ENCODE data around the gene HNRNPA2B1. TPM values are rescaled to one million over a fixed set of nuclear protein-coding genes. Genes with fewer than 3 reads are reported as not detected.
A peak's percentile ranks its signal among the peaks of the same experiment; 100 is the strongest.

HNRNPA2B1 gene
- 412 and 512 TPM in 2 replicates for total RNA-seq (2014; rRNA removed; shearing (Covaris generic))

GRCh38 chr7:26200444-26201246 lies at the start of gene HNRNPA2B1:
Gene HNRNPA2B1, minus strand, starts transcription at chr7:26200746. Its CDS starts 169 bp downstream, at chr7:26200577.
- peak; percentile 100 for DNase-seq (ENCODE audit: low read depth)

DNA sequence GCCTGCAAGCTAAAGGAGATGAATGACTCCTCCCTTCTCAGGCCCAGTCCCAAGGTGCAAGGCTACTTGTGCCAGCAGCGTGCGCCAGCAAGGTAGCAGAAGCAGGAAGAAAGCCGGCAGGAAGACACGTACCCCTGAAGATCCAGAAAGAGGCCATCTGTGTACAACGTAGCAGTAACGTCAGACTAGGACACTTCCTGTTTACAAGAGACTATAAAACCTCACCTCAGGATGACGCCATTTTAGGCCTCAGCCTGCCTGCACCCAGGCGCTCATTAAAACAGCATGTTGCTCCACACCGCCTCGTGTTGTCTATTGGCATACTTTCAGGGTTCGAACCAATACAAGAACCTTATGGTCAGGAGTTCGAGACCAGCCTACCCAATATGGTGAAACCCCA lies 49.7 kb upstream of the HNRNPA2B1 start:
- DNase-seq (ENCODE audit: low read depth) = no peak

GRCh38 chr7:26245150-26245549 lies 44.6 kb upstream of the HNRNPA2B1 start:
- no peak for DNase-seq (ENCODE audit: low read depth)

- no peak for DNase-seq (ENCODE audit: low read depth)
Measured at GRCh38 chr7:26238032-26238431, 37.5 kb upstream of the HNRNPA2B1 start.

DNA sequence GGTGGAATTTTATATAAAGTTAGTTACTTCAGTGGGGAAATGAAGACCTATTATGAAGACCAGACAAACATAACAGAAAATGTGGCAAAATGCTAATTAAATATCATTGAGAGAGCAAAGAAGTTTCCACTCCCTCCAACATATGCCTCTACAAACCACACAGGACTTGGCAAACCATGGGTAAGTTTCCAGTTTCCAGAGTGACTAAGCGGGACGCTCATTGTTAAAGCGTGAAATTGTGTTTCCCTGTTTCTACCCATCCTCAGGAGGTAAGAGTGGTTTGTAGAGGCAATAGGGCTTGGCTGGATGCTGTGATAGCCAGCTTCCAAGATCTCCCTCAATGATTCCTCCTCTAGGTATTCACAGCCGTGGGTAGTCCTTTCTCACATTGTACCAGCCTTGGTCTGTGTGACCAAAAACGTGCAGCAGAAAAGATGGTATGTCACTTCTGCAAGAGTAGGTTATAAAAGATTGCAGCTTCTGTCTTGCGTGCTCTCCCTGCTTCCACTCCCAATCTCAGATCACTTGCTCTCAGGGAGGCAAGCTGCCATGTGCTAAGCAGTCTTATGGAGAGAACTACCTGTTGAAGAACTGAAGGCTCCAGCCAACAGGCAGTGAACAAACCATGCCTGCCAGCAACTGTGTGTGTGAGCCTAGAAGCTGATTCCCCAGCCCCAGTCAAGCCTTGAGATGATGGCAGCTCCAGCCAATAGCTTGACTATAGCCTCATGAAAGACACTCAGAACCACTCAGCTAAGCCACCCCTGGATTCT lies 36.7 kb upstream of the HNRNPA2B1 start:
- peak; percentile 71 for DNase-seq (ENCODE audit: low read depth)

DNA sequence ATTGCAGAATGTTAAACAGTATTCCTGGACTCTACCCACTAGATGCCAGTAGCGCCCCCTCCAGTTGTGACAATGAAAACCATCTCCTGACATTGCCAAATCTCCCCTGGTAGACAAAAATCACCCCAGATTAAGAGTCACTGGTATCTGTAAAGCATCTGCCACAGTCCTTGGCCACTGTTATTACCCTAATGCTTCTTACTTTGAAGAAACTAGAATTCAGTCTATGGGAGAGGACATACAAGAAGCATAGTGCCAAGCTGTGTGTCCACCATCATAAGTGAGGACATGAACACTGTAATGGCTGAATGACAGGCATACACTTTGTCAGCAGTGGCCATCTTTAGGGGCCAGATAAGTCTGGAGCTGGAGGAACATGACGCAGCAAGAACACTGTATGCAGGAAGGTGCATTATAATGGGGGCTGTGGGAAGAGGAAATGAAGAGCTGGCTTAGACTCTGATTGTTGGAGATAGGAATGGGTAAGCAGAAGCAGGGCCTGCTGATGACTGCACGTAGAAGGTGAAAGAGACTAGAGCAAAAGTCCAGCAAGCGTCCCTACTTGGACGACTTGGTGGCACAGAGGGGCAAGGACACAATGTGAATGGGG lies 33.5 kb upstream of the HNRNPA2B1 start:
- no peak for DNase-seq (ENCODE audit: low read depth)

- no peak for DNase-seq (ENCODE audit: low read depth)
Measured at GRCh38 chr7:26227987-26228386, 27.4 kb upstream of the HNRNPA2B1 start.

DNA sequence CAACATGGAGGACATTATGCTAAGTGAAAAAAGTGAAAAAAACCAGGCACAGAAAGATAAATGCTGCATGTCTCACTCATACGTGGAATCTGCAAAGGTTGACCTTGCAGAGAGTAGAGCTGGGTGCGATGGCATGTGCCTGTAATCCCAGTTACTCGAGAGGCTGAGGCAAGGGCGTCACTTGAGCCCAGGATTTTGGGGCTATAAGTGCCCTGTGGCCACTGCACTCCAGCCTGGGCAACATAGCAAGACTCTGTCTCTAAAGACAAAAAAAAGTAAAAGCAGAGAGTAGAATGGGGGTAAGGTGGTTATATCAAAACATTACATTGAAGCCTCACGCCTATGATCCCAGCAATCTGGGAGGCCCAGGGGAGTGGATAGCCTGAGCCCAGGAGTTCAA lies 23.8 kb upstream of the HNRNPA2B1 start:
- no peak for DNase-seq (ENCODE audit: low read depth)

DNA sequence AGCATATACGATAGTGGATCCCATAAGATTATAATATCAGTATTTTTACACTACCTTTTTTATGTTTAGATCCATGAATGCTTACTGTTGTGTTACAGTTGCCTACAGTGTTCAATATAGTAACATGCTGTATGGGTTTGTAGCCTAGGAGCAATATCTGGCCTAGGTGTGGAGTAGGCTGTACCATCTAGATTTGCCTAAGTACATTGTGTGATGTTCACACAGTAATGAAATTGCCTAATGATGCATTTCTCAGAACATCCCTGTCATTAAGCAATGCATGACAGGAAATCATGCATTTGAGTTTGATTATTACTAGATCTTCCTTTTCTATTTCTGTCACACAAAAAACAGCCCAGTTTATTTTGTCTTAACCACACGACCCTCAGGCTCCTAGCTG lies 15.5 kb upstream of the HNRNPA2B1 start:
- DNase-seq (ENCODE audit: low read depth) = no peak

GRCh38 chr7:26213807-26214515 lies 13.4 kb upstream of the HNRNPA2B1 start:
- DNase-seq (ENCODE audit: low read depth) = no peak

GRCh38 chr7:26212921-26213718 lies 12.6 kb upstream of the HNRNPA2B1 start:
- no peak for DNase-seq (ENCODE audit: low read depth)

DNA sequence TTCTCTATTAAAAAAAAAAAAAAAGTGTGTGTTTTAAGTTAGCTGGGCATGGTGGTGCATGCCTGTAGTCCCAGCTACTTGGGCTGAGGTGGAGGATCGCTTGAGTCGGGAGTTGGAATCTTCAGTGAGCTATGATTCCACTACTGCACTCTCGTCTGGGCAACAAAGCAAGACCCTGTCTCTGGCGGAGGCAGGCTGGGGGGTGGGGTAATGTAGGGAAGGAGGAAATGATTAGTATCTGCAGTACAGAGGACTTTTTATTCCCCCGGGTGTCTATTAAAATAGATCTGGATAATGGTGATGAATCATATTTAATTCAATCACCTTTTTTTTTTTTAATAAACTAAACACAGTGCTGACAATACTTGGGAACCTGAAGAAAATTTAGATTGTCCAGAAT lies 7.5 kb upstream of the HNRNPA2B1 start:
- no peak for DNase-seq (ENCODE audit: low read depth)

DNA sequence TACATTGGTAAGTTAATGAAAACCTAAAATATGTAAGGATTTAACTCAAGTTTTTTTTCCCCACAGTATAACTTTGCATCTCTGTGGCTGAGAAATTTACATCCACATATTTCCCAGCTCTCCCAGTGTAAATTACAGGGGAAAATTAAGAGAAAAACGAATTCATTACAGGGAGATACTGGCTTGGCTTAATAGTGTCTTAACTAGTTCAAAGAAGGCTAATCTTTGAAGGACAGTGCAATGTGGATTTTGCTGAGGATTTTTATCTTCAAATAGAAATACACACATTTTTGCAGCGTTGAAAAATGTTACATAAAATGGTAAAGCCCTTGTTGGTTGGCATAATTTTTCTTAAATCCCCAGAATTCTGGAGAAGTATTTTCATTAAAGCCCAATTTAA lies 2.5 kb upstream of the HNRNPA2B1 start:
- DNase-seq (ENCODE audit: low read depth) = no peak

DNA sequence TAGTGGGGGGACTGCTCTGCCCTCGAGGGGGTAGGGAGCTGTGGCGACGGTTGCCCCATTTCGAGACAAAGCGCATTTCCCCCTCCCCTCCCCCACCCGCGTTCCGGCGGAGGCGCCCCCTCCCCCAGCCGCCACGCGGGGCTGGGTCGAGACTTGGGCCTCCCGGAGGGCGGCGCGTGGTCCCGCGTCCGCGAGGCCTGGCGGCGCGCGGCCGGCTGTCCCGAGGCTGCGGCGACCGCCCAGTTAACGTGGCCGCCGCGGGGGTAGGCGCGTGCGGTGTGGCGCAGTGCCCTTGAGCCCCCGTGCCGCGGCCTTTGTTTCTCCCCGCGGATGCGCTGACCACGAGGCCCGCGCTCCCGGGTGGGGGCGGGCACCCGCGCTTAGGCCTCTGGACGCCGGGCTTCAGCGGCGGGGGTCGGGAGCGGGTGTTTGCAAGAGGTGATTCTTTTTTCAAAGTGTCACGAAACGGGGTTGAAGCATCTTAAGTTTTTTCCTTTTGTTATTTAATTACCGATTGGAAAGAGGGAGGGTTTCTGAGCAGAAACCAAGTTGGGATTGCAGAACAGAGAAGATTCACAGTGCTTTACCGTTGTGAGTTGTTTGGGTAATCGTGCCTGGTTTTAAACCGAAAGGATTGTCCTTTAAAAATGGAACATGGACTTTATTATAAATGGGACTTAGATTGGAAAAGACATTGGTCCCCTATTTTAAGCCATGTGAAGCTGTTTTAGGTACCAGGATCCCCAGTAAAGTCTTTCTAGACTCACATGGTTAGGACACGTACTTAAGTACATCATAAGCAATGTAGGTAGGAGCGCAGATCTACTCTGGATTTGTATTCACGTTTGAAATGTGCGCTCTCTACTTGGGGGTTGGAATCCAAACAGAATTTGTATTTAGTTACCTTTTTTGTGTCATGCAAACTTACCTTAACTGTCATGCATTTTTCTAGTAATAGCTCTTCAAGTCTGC lies 1.8 kb upstream of the HNRNPA2B1 start:
- DNase-seq (ENCODE audit: low read depth) = peak; percentile 69

DNA sequence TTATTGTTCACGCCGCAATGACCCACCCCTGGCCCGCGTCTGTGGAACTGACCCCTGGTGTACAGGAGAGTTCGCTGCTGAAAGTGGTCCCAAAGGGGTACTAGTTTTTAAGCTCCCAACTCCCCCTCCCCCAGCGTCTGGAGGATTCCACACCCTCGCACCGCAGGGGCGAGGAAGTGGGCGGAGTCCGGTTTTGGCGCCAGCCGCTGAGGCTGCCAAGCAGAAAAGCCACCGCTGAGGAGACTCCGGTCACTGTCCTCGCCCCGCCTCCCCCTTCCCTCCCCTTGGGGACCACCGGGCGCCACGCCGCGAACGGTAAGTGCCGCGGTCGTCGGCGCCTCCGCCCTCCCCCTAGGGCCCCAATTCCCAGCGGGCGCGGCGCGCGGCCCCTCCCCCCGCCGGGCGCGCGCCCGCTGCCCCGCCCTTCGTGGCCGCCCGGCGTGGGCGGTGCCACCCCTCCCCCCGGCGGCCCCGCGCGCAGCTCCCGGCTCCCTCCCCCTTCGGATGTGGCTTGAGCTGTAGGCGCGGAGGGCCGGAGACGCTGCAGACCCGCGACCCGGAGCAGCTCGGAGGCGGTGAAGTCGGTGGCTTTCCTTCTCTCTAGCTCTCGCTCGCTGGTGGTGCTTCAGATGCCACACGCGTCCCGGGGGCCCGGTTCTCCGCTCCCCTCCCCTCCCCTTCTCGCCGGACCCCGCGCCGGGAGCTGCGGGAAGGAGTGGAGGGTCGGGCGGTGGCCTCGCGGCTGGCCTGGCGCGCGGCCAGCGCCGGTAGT lies 887 bp upstream of the HNRNPA2B1 start, which contains the start of gene CBX3:
CBX3 (plus strand) TSS at position 499 of the 772 bp plus-strand sequence. CDS start 1,254 bp downstream, outside the sequence.
- DNase-seq (ENCODE audit: low read depth) = peak; percentile 99

DNA sequence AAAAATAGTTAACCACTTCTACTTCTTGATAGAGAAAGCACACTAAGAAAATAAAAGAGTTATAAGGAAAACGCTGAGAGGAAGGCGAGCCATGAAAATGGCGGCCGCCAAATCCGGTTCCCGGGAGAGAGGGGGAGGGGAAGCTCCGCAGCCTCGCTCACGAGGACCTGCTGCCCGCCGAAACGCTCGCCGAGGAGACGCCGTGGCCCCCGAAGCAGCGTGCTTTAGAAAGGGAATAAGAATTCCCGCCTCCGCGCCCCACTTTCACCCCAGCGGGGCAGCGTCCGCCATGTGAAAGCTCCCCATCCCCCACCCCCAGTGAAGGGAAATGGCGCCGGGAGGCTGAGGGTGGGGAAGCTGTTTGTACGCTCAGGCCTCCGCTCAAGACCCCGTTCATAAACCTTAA lies 505 bp downstream of the HNRNPA2B1 start:
- DNase-seq (ENCODE audit: low read depth) = peak; percentile 80

DNA sequence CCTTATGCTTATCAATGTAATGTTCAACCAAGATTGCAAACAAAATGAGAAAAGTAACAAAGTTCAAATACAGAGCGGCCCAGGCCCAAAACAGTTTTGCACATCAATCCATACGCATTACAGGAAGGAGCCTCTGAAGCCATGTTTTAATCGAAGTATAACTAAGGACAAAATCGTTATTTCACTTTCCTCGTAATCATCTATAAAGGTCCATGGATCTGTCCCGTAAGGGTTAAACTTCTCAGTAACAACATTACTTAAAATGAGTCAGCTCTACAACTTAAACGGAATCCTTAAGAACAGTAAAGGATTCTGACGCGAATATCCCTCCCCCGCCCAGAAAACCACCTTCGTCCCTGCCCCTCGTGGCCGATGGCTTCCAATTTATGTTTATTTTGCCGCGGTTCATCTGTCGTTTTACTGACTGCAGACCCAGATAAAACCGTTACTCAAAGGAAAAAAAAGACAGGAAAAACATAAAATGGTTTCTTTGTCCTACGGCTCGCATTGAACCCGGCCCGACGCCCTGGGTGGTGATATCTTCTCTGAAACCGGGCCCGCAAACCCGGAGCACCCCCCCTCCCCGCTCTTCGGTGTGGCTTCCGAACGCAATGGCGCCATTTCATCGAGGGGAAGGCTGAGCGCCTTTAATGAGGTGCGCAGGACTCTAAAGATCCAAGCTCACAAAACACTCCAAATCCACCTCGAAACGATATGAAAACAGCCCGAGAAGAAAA lies 1.1 kb downstream of the HNRNPA2B1 start:
- peak; percentile 72 for DNase-seq (ENCODE audit: low read depth)

- no peak for DNase-seq (ENCODE audit: low read depth)
Measured at GRCh38 chr7:26198781-26199169, 1.8 kb downstream of the HNRNPA2B1 start.
